GM18498 (cell line): ENCODE measurements around the gene CARD18.
"Not testable (repeated sequence)": the region's sequence is repeated elsewhere in the genome, so short reads cannot be mapped to it uniquely, and the experiment has no call there.

Experiments used
- ATAC-seq: cut with Tn5 transposase; IDR thresholded peaks from one replicate; pipeline ENCODE4 v1.9.1; 2021; ENCODE audit warnings: mild to moderate bottlenecking, moderate library complexity; ENCODE audit not compliant: unreplicated experiment

Gene CARD18

GRCh38 chr11:105135883-105136282 lies 3.7 kb downstream of the CARD18 start:
- no peak for ATAC-seq

- ATAC-seq: no peak
Measured at GRCh38 chr11:105132716-105133511, 6.7 kb downstream of the CARD18 start.

- ATAC-seq: no peak
Measured at GRCh38 chr11:105130189-105130813, 9.3 kb downstream of the CARD18 start.

GRCh38 chr11:105124756-105125155 lies 14.8 kb downstream of the CARD18 start:
- no peak for ATAC-seq

GRCh38 chr11:105111145-105111944 lies 28.2 kb downstream of the CARD18 start:
- ATAC-seq: no peak

GRCh38 chr11:105110688-105111030 lies 28.9 kb downstream of the CARD18 start:
- no peak for ATAC-seq

GRCh38 chr11:105109855-105110687 lies 29.5 kb downstream of the CARD18 start:
- ATAC-seq: no peak

GRCh38 chr11:105109321-105109720 lies 30.2 kb downstream of the CARD18 start:
- ATAC-seq: no peak

GRCh38 chr11:105108247-105108646 lies 31.3 kb downstream of the CARD18 start:
- ATAC-seq: no peak

GRCh38 chr11:105107226-105107825 lies 32.2 kb downstream of the CARD18 start:
- not testable (repeated sequence) for ATAC-seq

- no peak for ATAC-seq
Measured at GRCh38 chr11:105106140-105106539, 33.4 kb downstream of the CARD18 start.

GRCh38 chr11:105104292-105104691 lies 35.3 kb downstream of the CARD18 start:
- ATAC-seq: no peak

- no peak for ATAC-seq
Measured at GRCh38 chr11:105103336-105103735, 36.2 kb downstream of the CARD18 start.

- not testable (repeated sequence) for ATAC-seq
Measured at GRCh38 chr11:105102079-105102581, 37.4 kb downstream of the CARD18 start.

- ATAC-seq: no peak
Measured at GRCh38 chr11:105100981-105101630, 38.5 kb downstream of the CARD18 start.

GRCh38 chr11:105100206-105100605 lies 39.4 kb downstream of the CARD18 start:
- no peak for ATAC-seq

- not testable (repeated sequence) for ATAC-seq
Measured at GRCh38 chr11:105099594-105099993, 40.0 kb downstream of the CARD18 start.

- ATAC-seq: no peak
Measured at GRCh38 chr11:105092256-105093239, 47.0 kb downstream of the CARD18 start.
